Astrocyte (in vitro differentiated cells and primary cell): ENCODE data around the gene ZNF816.

Source experiments
- CTCF ChIP-seq: IDR thresholded peaks from 2 replicates; pipeline ENCODE4 v1.5.1; 2011; ENCODE audit warnings: low read depth, mild to moderate bottlenecking, inconsistent platforms, low read length, moderate library complexity; ENCODE audit not compliant: insufficient read depth
- EZH2 ChIP-seq: IDR thresholded peaks from 2 replicates; pipeline ENCODE4 v1.6.1; 2012; ENCODE audit warnings: mild to moderate bottlenecking, low read length, inconsistent platforms; ENCODE audit not compliant: insufficient read depth

GRCh38 chr19:53008061-53008778 is 45.5 kb upstream of the ZNF816 start:
- TF ChIP-seq CTCF (no peak), EZH2 (no peak)
